ENCODE data around the gene THEMIS. TPM values are rescaled to one million over a fixed set of nuclear protein-coding genes. Genes with fewer than 3 reads are reported as not detected.

The THEMIS gene
- total and polyA plus RNA-seq, 2 experiments from 2014 or later: 0.05 to 0.11 TPM

DNA sequence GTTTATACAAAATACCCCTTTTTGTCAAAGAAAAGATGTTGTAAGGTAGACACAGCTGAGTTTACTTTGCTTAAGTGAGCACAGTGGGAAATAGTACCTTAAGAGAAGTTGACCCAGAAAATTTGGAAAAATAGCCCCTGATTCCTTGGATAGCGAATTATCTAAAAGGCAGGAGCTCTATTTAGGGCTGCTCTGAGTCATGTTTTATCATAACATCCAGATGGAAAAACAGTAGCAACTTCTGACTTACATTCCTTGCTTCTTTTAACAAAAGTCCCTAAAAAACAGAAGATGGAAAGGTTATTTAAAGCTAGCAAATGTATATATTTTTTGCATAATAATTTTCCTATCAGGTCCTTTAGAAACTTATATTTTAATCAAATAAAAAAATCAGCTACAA, 59.0 kb downstream of the THEMIS start:
- Histone ChIP-seq H4K20me1 (ENCODE audit: insufficient read depth) (no peaks in the 10 kb centered on the region), H3K9me3 (ENCODE audit: low read depth) (no peaks in the 10 kb centered on the region), H3K4me1 (ENCODE audit: insufficient read depth) (peaks cover 10% of the 10 kb centered on the region; the same call in 1 of the 2 replicates), H3K9ac (no peak overlapping the region), H3K4me3 (no peak overlapping the region), H3K79me2 (ENCODE audit: insufficient read depth) (no peaks in the 10 kb centered on the region), H3K9me2 (ENCODE audit: insufficient read depth) (no peaks in the 10 kb centered on the region), H3K27me3 (replicated peaks; ENCODE audit: insufficient read depth) (no peaks in the 10 kb centered on the region), H3K4me2 (ENCODE audit: unreplicated experiment) (peak overlapping the region; percentile 41), H3K27ac (no peak overlapping the region), H3F3A (ENCODE audit: insufficient read depth) (no peaks in the 10 kb centered on the region), H2AFZ (no peak overlapping the region), H3K36me3 (ENCODE audit: low read depth) (no peaks in the 10 kb centered on the region)
- TF ChIP-seq EZH2 (IDR thresholded peaks at IDR 0.05; ENCODE audit: insufficient read depth, poor library complexity, severe bottlenecking) (no peak), EZH2phosphoT487 (IDR thresholded peaks at IDR 0.05; ENCODE audit: insufficient read depth, low read depth) (no peak)
- in situ Hi-C loops (cut with MboI): no loop called here
- DNase-seq: peak; percentile 57
- WGBS, 2 experiments (ENCODE audit: low coverage in 1 of 2, low lambda C conversion rate in 2 of 2, missing lambda C conversion rate in 2 of 2): 3 to 21% methylated on average over 1 of the region's 1 CpG

DNA sequence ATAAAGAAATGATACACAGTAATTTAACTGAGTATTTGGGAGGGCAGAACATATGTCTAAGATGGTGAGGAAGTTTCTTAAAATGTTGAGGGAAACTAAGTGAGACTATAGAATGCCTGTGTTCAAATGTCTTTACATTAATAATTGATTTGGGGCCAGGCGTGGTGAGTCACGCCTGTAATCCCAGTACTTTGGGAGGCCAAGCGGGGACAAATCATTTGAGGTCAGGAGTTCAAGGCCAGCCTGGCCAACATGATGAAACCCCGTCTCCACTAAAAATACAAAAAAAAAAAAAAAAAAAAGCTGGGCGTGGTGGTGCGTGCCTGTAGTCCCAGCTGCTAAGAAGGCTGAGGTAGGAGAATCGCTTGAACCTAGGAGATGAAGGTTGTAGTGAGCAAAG, 66.7 kb downstream of the THEMIS start:
- in situ Hi-C loops (cut with MboI): no loop called here

DNA sequence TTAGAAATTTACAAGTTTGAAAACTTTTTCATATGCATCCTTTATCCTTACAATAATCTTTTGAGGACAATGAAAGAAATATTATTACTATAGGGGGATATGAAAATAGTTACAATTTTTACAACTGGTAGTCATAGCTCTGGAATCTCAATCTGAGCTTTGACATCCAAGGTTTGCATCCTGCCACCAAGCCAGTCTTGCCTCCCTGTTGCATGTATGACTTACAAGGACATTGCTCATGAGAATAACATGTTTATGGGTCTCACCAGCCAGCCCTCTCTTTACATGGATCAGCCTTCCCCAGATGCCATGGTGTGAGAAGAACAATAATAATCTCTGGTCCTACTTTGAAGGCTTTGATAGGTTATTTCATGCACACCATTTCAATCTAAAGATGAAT, 67.5 kb downstream of the THEMIS start:
- Histone ChIP-seq H3K9ac (no peak overlapping the region), H3F3A (ENCODE audit: insufficient read depth) (no peaks in the 10 kb centered on the region), H3K4me1 (ENCODE audit: insufficient read depth) (0 out of 2 replicates have a peak, but pooled peaks cover 4% of the 10 kb centered on the region), H4K20me1 (ENCODE audit: insufficient read depth) (no peaks in the 10 kb centered on the region), H3K4me3 (no peak overlapping the region), H3K27ac (no peak overlapping the region), H3K9me3 (ENCODE audit: low read depth) (no peaks in the 10 kb centered on the region), H3K4me2 (ENCODE audit: unreplicated experiment) (no peak overlapping the region), H2AFZ (no peak overlapping the region), H3K36me3 (ENCODE audit: low read depth) (no peaks in the 10 kb centered on the region), H3K27me3 (replicated peaks; ENCODE audit: insufficient read depth) (no peaks in the 10 kb centered on the region), H3K9me2 (ENCODE audit: insufficient read depth) (no peaks in the 10 kb centered on the region), H3K79me2 (ENCODE audit: insufficient read depth) (no peaks in the 10 kb centered on the region)
- TF ChIP-seq EZH2phosphoT487 (IDR thresholded peaks at IDR 0.05; ENCODE audit: insufficient read depth, low read depth): no peak
- in situ Hi-C loops (cut with MboI): no loop called here
- DNase-seq: no peak

More for the DNA sequence above, 66.7 kb downstream of the THEMIS start:
- H3K4me2 ChIP-seq (ENCODE audit: unreplicated experiment): no peak overlapping the region
- 0 out of 2 replicates have a peak, but pooled peaks cover 4% of the 10 kb centered on the region for H3K4me1 ChIP-seq (ENCODE audit: insufficient read depth)
- no peak for DNase-seq
- H3K27me3 ChIP-seq (replicated peaks; ENCODE audit: insufficient read depth): no peaks in the 10 kb centered on the region
- H3K79me2 ChIP-seq (ENCODE audit: insufficient read depth): no peaks in the 10 kb centered on the region
- H3K4me3 ChIP-seq: no peak overlapping the region
- no peak overlapping the region for H3K9ac ChIP-seq
- WGBS, 2 experiments (ENCODE audit: low coverage in 1 of 2, low lambda C conversion rate in 2 of 2, missing lambda C conversion rate in 2 of 2): 83 to 91% methylated on average over 7 of the region's 7 CpGs
- no peaks in the 10 kb centered on the region for H3F3A ChIP-seq (ENCODE audit: insufficient read depth)
- no peaks in the 10 kb centered on the region for H3K9me3 ChIP-seq (ENCODE audit: low read depth)
- no peak overlapping the region for H3K27ac ChIP-seq
- no peak overlapping the region for H2AFZ ChIP-seq
- H3K9me2 ChIP-seq (ENCODE audit: insufficient read depth): no peaks in the 10 kb centered on the region
- no peaks in the 10 kb centered on the region for H4K20me1 ChIP-seq (ENCODE audit: insufficient read depth)
- TF ChIP-seq EZH2 (IDR thresholded peaks at IDR 0.05; ENCODE audit: insufficient read depth, poor library complexity, severe bottlenecking) (no peak), EZH2phosphoT487 (IDR thresholded peaks at IDR 0.05; ENCODE audit: insufficient read depth, low read depth) (no peak)
- no peaks in the 10 kb centered on the region for H3K36me3 ChIP-seq (ENCODE audit: low read depth)

DNA sequence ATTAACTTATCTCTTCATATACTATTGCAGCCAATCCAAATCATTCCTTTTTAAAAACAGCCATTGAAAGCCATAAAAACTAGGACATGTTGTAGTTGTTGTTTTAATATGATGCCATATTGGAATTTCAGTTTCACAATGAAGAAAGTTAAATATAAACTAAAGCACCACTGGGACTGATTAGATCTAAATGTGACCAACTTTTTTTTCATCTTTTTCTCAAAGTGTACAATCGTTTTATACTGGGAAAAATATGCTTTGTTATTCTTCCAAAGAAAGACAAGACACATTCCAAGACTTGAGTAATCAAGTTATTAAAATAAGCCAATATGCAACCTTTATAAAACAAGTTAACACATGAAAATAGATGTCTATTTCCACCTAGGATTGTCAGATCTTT, 68.5 kb downstream of the THEMIS start:
- Histone ChIP-seq H3K4me3 (no peak overlapping the region), H3F3A (ENCODE audit: insufficient read depth) (no peaks in the 10 kb centered on the region), H3K36me3 (ENCODE audit: low read depth) (no peaks in the 10 kb centered on the region), H3K79me2 (ENCODE audit: insufficient read depth) (no peaks in the 10 kb centered on the region), H3K9me3 (ENCODE audit: low read depth) (no peaks in the 10 kb centered on the region), H4K20me1 (ENCODE audit: insufficient read depth) (no peaks in the 10 kb centered on the region), H3K4me1 (ENCODE audit: insufficient read depth) (0 out of 2 replicates have a peak, but pooled peaks cover 4% of the 10 kb centered on the region), H3K9me2 (ENCODE audit: insufficient read depth) (no peaks in the 10 kb centered on the region), H3K27ac (no peak overlapping the region), H3K9ac (no peak overlapping the region), H3K27me3 (replicated peaks; ENCODE audit: insufficient read depth) (no peaks in the 10 kb centered on the region), H3K4me2 (ENCODE audit: unreplicated experiment) (no peak overlapping the region), H2AFZ (peak overlapping the region; percentile 33; the same call in 1 of the 2 replicates)
- no peak for TF ChIP-seq EZH2 (IDR thresholded peaks at IDR 0.05; ENCODE audit: insufficient read depth, poor library complexity, severe bottlenecking)
- no peak for TF ChIP-seq EZH2phosphoT487 (IDR thresholded peaks at IDR 0.05; ENCODE audit: insufficient read depth, low read depth)
- DNase-seq: peak; percentile 8
- in situ Hi-C loops (cut with MboI): no loop called here
- 2 to 8% methylated on average over 1 of the region's 1 CpG for WGBS, 2 experiments (ENCODE audit: low coverage in 1 of 2, low lambda C conversion rate in 2 of 2, missing lambda C conversion rate in 2 of 2)

DNA sequence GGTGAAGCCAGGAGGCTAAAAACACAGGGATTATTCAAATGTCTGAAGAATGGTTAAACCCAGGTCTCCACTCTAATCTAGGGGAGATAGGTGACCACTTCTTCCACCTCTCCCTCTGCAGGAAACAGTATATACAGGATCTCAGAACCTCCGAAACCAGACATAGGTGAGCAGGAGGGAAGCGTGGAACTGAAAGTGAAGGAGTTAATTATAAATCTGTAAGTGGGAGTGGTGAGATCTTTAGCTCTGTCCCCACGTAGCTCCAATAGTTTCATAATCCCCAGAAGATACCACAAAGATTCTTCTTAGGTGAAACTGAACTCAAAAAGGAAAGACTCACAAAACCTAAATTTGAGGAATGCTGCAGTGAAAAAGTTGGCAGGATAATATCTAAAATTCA, 76.8 kb downstream of the THEMIS start:
- no peak overlapping the region for H3K4me3 ChIP-seq
- H3K79me2 ChIP-seq (ENCODE audit: insufficient read depth): no peaks in the 10 kb centered on the region
- no peak overlapping the region for H3K4me2 ChIP-seq (ENCODE audit: unreplicated experiment)
- no peaks in the 10 kb centered on the region for H3K9me2 ChIP-seq (ENCODE audit: insufficient read depth)
- H3K9ac ChIP-seq: no peak overlapping the region
- WGBS, 2 experiments (ENCODE audit: low coverage in 1 of 2, low lambda C conversion rate in 2 of 2, missing lambda C conversion rate in 2 of 2): 61 to 69% methylated on average over 3 of the region's 3 CpGs
- no peaks in the 10 kb centered on the region for H3K36me3 ChIP-seq (ENCODE audit: low read depth)
- no peaks in the 10 kb centered on the region for H3K27me3 ChIP-seq (replicated peaks; ENCODE audit: insufficient read depth)
- no peak overlapping the region for H3K27ac ChIP-seq
- DNase-seq: peak; percentile 14
- H3K9me3 ChIP-seq (ENCODE audit: low read depth): no peaks in the 10 kb centered on the region
- no peaks in the 10 kb centered on the region for H4K20me1 ChIP-seq (ENCODE audit: insufficient read depth)
- no peaks in the 10 kb centered on the region for H3F3A ChIP-seq (ENCODE audit: insufficient read depth)
- in situ Hi-C loops (cut with MboI): no loop called here
- no peaks in the 10 kb centered on the region for H3K4me1 ChIP-seq (ENCODE audit: insufficient read depth)
- H2AFZ ChIP-seq: no peak overlapping the region
- TF ChIP-seq EZH2phosphoT487 (IDR thresholded peaks at IDR 0.05; ENCODE audit: insufficient read depth, low read depth) (no peak), EZH2 (IDR thresholded peaks at IDR 0.05; ENCODE audit: insufficient read depth, poor library complexity, severe bottlenecking) (no peak)

All from GM23248 (cell line).